ENCODE results near the gene CD248. TPM values are rescaled to one million over a fixed set of nuclear protein-coding genes. Genes with fewer than 3 reads are reported as not detected.
"Not testable (repeated sequence)": the region's sequence is repeated elsewhere in the genome, so short reads cannot be mapped to it uniquely, and the experiment has no call there.

CD248 gene
- total RNA-seq, 2 experiments from 2014 or later = 16.8 to 35.5 TPM

DNA sequence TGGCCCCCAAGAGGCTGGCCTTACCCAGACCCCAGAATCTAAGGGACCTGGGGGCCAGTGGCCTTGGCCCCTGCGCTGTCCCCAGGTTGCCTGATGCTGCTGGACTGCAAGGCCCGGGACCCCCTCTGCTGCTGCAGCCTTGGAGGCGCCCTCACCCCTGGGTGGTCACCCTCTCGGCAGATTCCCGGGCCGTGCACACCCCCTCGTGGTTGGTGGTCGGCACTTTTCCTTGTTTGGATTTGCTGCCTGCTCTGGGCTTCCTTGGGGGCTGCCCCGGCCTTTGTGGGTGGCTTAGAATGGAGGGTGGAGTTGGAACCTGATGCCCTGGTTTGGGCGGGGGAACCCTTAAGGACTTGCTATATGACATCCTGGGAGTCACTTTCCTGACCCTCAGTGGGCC is 14.1 kb upstream of the CD248 start:
- CTCF ChIA-PET = interaction anchor here (0.9 to 8.7 kb wide), 6 partner anchors 13 to 58 kb away, joined by 3 to 174 read pairs (median 8); partner anchors contain the start of genes B4GAT1 and CD248
- no peak overlapping the region for H3K27ac Mint-ChIP-seq
- H3K4me1 Mint-ChIP-seq = peaks cover 33% of the 10 kb centered on the region
- no peak overlapping the region for H3K4me3 Mint-ChIP-seq
- no peaks in the 10 kb centered on the region for H3K27me3 Mint-ChIP-seq
- H3K9me3 Mint-ChIP-seq (ENCODE audit: low read depth) = no peaks in the 10 kb centered on the region
- ATAC-seq (no peak), DNase-seq (no peak)
- H3K36me3 Mint-ChIP-seq = no peaks in the 10 kb centered on the region

DNA sequence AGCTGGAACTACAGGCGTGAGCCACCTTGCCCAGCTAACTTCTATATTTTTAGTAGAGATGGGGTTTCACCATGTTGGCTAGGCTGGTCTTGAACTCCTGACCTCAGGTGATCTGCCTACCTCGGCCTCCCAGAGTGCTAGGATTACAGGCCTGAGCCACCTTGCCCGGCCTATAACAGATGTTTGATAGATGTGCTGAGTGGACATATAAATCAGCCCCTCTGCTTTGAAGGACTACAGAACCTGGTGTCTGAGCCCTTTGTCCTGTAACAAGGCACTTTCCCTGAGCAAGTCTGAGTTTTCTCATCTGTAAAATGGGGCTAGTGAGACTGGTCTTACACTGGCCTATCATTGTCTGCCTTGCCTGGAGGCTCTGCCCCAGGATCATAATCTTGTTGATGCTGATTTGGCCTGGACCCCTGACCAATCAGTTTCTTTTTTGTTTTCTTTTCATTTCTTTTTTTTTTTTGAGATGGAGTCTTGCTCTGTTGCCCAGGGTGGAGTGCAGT is 12.4 kb upstream of the CD248 start:
- no peaks in the 10 kb centered on the region for H3K36me3 Mint-ChIP-seq
- DNase-seq = no peak
- H3K4me1 Mint-ChIP-seq = peaks cover 45% of the 10 kb centered on the region
- ATAC-seq = no peak
- peak overlapping the region; percentile 81 for H3K27ac Mint-ChIP-seq
- CTCF ChIA-PET = interaction anchor here (0.8 to 8.7 kb wide), 10 partner anchors 10 to 107 kb away, joined by 3 to 174 read pairs (median 5); partner anchors contain the start of genes B4GAT1 and CD248
- H3K27me3 Mint-ChIP-seq = no peaks in the 10 kb centered on the region
- H3K4me3 Mint-ChIP-seq = no peak overlapping the region
- H3K9me3 Mint-ChIP-seq (ENCODE audit: low read depth) = no peaks in the 10 kb centered on the region

DNA sequence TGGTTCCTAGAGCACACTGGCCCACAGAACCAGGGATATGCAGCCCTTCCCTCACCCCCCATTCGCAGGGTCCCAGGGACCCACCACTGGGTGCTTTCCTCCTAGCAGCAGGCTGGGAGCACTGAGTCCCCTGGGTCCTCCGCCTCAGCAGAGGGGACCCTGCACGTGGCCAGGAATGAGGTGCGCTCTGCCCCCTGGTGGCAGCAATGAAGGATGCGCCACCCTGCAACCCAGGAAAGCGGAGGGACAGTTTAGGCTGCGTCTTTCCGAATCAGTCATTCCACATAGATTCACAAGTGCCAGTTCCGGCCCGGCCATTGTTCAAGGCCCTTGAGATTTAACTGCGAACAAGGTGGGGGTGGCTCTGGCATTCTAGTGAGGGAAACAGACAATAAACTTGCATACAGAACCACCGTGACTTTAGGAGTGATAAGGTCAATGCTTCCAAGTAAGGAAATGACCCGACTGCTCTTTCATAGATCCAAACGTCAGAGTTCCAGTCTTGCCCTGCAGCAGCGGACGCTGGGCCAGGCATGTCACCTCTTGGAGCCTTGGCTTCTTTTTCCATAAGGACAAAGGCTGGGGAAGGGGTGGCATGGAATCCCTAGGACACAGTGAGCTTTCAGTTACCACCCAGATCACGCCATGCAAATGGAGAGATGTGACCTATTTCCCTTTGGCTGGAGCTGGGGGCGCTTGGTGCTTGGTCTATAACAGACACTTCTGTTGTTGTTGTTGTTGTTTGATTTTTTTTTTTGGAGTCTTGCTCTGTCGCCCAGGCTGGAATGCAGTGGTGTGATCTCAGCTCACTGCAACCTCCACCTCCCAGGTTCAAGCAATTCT is 11.7 kb upstream of the CD248 start:
- H3K27me3 Mint-ChIP-seq = no peaks in the 10 kb centered on the region
- ATAC-seq (peak; percentile 85), DNase-seq (peak; percentile 89)
- peak overlapping the region; percentile 10 for H3K4me3 Mint-ChIP-seq
- H3K9me3 Mint-ChIP-seq (ENCODE audit: low read depth) = no peaks in the 10 kb centered on the region
- peaks cover 51% of the 10 kb centered on the region for H3K4me1 Mint-ChIP-seq
- peak overlapping the region; percentile 81 for H3K27ac Mint-ChIP-seq
- no peaks in the 10 kb centered on the region for H3K36me3 Mint-ChIP-seq
- CTCF ChIA-PET = interaction anchor here (0.8 to 8.7 kb wide), 9 partner anchors 11 to 106 kb away, joined by 3 to 174 read pairs (median 5); partner anchors contain the start of genes B4GAT1 and CD248

DNA sequence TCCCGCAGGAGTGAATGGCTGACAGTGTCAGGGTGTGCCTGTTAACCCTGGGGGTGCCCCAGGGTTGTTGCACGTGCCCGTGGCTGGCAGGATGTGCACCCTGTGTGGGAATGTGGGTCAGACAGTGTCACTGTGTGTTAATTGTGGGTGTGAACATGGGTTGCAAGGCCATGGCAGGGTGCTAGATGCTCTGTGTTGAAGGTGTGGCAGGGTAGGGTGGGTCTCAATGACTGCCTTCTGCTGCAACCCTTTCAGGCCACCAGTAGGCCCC is 11.1 kb upstream of the CD248 start:
- H3K4me1 Mint-ChIP-seq = peaks cover 51% of the 10 kb centered on the region
- CTCF ChIA-PET = no interaction called here
- H3K27me3 Mint-ChIP-seq = no peaks in the 10 kb centered on the region
- no peak overlapping the region for H3K4me3 Mint-ChIP-seq
- DNase-seq (peak; percentile 79), ATAC-seq (peak; percentile 63)
- H3K27ac Mint-ChIP-seq = peak overlapping the region; percentile 81
- no peaks in the 10 kb centered on the region for H3K36me3 Mint-ChIP-seq
- H3K9me3 Mint-ChIP-seq (ENCODE audit: low read depth) = no peaks in the 10 kb centered on the region

DNA sequence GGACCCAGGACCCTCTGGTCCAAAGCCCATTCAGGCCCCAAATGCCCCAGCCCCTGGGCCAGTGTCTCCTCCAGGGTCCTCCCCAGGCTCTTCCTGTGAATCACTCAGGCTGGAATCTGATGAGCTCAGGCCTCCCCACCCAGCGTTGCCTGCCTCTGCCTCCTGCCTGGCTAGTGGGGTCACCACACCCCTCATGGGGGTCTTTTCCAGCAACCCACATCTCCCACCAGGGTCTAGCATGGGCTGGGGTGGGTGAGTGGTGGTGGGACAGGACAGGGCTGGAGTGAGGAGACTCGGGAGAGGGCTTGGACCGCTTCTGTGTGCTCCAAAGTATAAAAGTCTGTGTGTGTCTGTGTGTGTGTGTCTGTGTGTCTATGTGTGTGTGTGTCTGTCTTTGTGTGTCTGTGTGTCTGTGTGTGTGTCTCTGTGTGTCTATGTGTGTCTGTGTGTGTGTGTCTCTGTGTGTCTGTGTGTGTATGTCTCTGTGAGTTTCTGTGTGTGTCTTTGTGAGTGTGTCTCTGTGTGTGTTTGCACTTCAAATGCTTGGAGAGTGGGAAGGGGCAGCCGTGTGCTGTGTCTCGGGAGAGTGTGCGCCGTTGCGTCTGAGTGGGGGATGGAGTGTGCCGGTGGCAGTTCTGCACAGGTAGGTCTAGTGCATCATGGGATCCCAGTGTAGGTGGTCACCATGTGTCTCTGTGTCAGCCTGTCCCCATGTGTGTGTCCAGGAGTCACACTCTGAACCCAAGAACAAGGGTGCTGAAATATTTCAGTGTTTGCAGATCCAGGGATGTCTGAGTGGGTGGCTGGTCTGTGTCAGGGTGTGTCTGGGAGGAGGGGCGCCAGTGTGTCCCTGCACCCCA is 10.6 kb upstream of the CD248 start:
- H3K27ac Mint-ChIP-seq = peak overlapping the region; percentile 81
- H3K4me3 Mint-ChIP-seq = no peak overlapping the region
- H3K27me3 Mint-ChIP-seq = no peaks in the 10 kb centered on the region
- CTCF ChIA-PET = interaction anchor here (1.2 to 3.7 kb wide), 5 partner anchors 10 to 62 kb away, joined by 4 to 75 read pairs (median 4); partner anchors contain the start of gene CD248
- H3K4me1 Mint-ChIP-seq = peaks cover 52% of the 10 kb centered on the region
- ATAC-seq (no peak), DNase-seq (no peak)
- no peaks in the 10 kb centered on the region for H3K9me3 Mint-ChIP-seq (ENCODE audit: low read depth)
- H3K36me3 Mint-ChIP-seq = no peaks in the 10 kb centered on the region

DNA sequence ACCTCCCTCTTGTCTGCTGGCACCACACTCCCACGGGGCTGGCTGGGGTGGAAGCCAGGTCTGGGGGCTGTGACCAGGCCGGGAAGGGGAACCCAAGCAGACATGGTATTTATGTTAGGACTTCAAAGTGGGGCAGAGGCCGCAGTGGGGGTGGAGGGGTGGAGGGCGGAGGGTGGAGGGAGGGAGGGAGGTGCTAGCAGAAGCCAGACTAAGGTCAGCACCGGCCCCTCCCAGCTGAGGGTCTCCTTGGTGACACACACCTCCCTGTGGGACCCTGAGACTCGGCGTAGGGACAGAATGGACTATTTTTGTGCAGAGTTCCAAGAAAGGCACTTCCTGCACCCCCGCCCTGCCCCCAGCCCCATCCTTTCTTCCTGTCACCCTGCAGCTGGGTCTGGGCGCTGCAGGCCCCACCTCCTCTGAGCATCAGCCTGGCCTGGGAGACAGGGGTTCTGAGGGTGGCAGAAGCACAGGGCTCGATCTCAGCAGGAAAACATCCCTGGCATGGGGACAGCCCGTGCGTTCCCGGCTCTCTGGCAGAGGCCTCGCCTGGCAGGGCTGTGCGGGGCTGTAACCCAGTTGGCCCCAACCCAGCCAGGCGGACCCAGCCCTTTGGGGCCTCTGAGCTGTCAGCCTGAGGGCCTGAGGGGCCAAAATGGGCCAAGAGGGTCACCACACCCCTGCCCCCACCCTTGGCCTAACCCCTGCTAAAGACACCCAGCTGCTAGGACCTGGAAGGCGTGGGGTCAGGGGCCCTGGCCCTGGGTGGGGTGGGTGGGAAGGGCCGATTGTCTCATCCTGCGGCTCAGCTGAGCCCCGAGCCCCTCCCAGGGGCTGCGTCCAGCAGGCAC is 9.6 kb upstream of the CD248 start:
- no peaks in the 10 kb centered on the region for H3K9me3 Mint-ChIP-seq (ENCODE audit: low read depth)
- ATAC-seq = peak; percentile 56
- peak overlapping the region; percentile 12 for H3K4me3 Mint-ChIP-seq
- H3K27ac Mint-ChIP-seq = peak overlapping the region; percentile 92
- peaks cover 54% of the 10 kb centered on the region for H3K4me1 Mint-ChIP-seq
- CTCF ChIA-PET = interaction anchor here (1.0 to 3.7 kb wide), 6 partner anchors 9 to 62 kb away, joined by 4 to 75 read pairs (median 4); partner anchors contain the start of genes B4GAT1 and CD248
- no peaks in the 10 kb centered on the region for H3K27me3 Mint-ChIP-seq
- H3K36me3 Mint-ChIP-seq = no peaks in the 10 kb centered on the region
- peak; percentile 82 for DNase-seq

DNA sequence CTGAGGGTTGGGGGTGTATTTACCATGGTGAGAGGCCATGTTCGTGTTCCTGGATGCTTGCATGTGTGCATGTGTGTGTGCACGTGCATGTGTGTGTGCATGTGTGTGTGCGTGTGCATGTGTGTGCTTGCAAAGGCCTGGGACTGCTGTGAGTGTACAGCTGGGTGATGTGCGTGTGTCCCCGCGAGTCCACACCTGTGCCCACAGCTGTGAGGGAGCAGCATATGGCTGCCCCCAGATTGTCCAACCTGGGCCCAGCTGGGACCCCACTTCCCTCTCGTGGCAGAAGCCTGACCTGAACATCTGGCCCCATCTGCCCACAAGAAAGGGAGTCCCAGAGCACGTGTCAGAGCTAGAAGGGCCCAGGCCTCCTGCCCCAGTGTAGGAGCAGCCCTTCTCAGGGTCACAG is 8.4 kb upstream of the CD248 start:
- no peak overlapping the region for H3K4me3 Mint-ChIP-seq
- peaks cover 1% of the 10 kb centered on the region for H3K36me3 Mint-ChIP-seq
- peak overlapping the region; percentile 92 for H3K27ac Mint-ChIP-seq
- CTCF ChIA-PET = interaction anchor here (3.7 kb wide), 1 partner anchor 14 kb away, joined by 75 read pairs; no protein-coding TSS in a partner anchor
- peaks cover 55% of the 10 kb centered on the region for H3K4me1 Mint-ChIP-seq
- DNase-seq (no peak), ATAC-seq (no peak)
- no peaks in the 10 kb centered on the region for H3K27me3 Mint-ChIP-seq
- H3K9me3 Mint-ChIP-seq (ENCODE audit: low read depth) = peaks cover 1% of the 10 kb centered on the region

DNA sequence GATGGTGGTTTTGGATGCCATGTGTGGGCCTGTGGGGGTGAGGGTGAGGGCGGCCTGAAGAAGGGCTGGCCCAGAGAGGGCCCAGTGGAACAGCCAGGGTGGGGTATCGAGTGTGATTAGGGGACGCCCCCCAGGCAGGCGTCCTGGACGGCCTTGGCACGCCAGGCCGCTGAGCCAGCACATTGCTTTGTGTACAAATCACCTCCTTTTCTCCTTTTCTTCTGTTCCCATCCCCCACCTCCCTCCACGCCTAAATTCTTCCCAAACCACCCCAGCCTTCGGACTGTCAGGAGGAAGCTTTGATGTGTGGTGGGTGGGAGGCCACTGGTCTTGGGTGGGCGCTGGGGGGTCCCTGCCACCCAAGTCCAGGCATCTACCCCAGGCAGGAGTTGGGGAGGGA is 7.8 kb upstream of the CD248 start:
- Mint-ChIP-seq H3K4me3 (no peak overlapping the region), H3K36me3 (peaks cover 5% of the 10 kb centered on the region), H3K4me1 (peaks cover 58% of the 10 kb centered on the region), H3K27ac (peak overlapping the region; percentile 40), H3K27me3 (no peaks in the 10 kb centered on the region), H3K9me3 (ENCODE audit: low read depth) (peaks cover 2% of the 10 kb centered on the region)
- CTCF ChIA-PET = interaction anchor here (3.7 kb wide), 1 partner anchor 13 kb away, joined by 75 read pairs; no protein-coding TSS in a partner anchor
- ATAC-seq (no peak), DNase-seq (no peak)

DNA sequence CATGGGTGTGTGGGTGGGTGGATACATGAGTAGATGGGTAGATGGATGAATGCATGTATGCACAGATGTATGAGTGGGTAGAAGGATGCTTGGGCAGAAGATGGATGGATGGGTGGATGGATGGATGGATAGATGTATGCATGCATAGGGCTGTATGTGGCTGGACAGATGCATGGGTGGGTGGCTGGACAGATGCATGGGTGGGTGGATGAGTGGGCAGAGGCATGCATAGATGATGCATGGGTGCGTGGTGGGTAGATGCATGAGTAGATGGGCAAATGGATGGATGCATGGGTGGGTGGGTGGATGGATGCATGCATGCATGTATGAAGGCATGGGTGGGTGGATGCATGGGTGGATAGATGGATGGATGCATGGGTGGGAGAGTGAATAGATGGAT is 6.8 kb upstream of the CD248 start:
- Mint-ChIP-seq H3K9me3 (ENCODE audit: low read depth) (peaks cover 2% of the 10 kb centered on the region), H3K27me3 (no peaks in the 10 kb centered on the region), H3K4me1 (peaks cover 63% of the 10 kb centered on the region), H3K27ac (no peak overlapping the region), H3K36me3 (peaks cover 12% of the 10 kb centered on the region), H3K4me3 (no peak overlapping the region)
- DNase-seq = no peak
- CTCF ChIA-PET = interaction anchor here (3.7 kb wide), 1 partner anchor 12 kb away, joined by 75 read pairs; no protein-coding TSS in a partner anchor
- no peak for ATAC-seq

DNA sequence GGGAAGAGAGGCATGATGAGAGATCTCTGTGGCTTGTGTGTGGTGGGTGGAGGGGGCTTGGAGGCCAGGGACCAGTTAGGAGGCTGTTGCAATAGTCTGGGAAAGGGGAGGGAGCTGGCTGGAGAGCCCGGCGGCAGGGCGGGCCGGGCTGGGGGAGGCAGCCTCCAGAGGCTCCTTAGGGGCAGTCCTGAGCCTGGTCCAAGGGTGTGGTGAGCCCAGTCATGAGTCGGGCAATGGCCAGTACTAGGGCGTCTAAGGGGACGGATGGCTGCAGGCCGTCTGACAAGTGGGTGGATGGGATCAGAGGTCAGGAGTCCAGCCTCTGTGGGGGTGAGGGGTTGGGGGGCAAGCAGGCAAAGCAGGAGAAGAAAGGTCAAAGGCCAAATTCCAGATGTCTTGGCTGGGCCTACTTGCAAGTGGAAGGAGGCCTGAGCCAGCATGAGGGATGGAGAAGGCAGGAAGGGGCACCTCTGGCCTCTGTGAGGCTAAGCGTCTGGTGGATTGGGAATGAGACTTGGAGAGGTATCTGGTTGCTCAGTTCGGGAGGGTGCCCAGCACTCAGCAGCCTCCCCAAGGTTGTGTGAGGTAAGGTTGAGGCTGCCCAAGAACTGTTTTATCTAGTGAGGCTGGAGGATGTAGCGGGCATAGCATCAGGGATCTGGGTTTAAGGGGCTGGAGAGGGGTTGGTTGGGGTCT is 6.0 kb upstream of the CD248 start:
- DNase-seq = no peak
- CTCF ChIA-PET = interaction anchor here (2.0 kb wide), 1 partner anchor 11 kb away, joined by 17 read pairs; no protein-coding TSS in a partner anchor
- H3K27ac Mint-ChIP-seq = no peak overlapping the region
- no peaks in the 10 kb centered on the region for H3K27me3 Mint-ChIP-seq
- H3K4me1 Mint-ChIP-seq = peaks cover 63% of the 10 kb centered on the region
- peaks cover 2% of the 10 kb centered on the region for H3K9me3 Mint-ChIP-seq (ENCODE audit: low read depth)
- no peak for ATAC-seq
- H3K4me3 Mint-ChIP-seq = no peak overlapping the region
- H3K36me3 Mint-ChIP-seq = peaks cover 13% of the 10 kb centered on the region

DNA sequence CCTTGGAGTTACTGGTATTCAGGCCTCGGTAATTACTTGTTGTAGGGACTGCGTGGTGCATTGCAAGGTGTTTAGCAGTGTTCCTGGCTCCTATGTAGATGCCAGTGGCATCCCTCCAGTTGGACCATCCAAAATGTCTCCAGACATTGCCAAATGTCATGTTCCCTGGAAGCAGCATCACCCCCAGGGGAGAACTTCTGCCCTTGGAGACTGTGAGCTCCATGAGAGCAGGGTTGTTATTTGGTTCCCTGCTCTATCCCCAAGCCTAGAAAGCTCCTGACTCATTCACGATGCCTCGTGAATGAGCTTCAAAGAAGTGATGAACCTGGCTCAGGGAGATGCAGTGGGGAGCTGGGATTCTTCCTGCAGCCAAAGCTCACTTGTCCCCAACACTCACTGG is 4.8 kb upstream of the CD248 start:
- H3K27ac Mint-ChIP-seq = no peak overlapping the region
- H3K27me3 Mint-ChIP-seq = no peaks in the 10 kb centered on the region
- H3K36me3 Mint-ChIP-seq = peaks cover 13% of the 10 kb centered on the region
- DNase-seq (no peak), ATAC-seq (no peak)
- CTCF ChIA-PET = interaction anchor here (1.1 to 2.0 kb wide), 2 partner anchors 9 to 68 kb away, joined by 4 to 17 read pairs; no protein-coding TSS in a partner anchor
- H3K9me3 Mint-ChIP-seq (ENCODE audit: low read depth) = peaks cover 2% of the 10 kb centered on the region
- H3K4me3 Mint-ChIP-seq = no peak overlapping the region
- H3K4me1 Mint-ChIP-seq = peaks cover 59% of the 10 kb centered on the region

DNA sequence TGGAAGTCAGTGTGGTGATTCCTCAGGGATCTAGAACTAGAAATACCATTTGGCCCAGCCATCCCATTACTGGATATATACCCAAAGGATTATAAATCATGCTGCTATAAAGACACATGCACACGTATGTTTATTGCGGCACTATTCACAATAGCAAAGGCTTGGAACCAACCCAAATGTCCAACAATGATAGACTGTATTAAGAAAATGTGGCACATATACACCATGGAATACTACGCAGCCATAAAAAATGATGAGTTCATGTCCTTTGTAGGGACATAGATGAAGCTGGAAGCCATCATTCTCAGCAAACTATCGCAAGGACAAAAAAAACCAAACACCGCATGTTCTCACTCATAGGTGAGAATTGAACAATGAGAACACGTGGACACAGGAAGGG is 3.9 kb upstream of the CD248 start:
- DNase-seq; CTCF ChIA-PET; H3K27ac Mint-ChIP-seq; H3K9me3 Mint-ChIP-seq (ENCODE audit: low read depth); H3K4me3 Mint-ChIP-seq; ATAC-seq; H3K27me3 Mint-ChIP-seq: not testable (repeated sequence)
- Mint-ChIP-seq H3K4me1 (peaks cover 57% of the 10 kb centered on the region), H3K36me3 (peaks cover 16% of the 10 kb centered on the region)
